ENCODE measurements around the gene SLC25A30.
A peak's percentile ranks its signal among the peaks of the same experiment; 100 is the strongest.

SLC25A30 gene

GRCh38 chr13:45417790-45418534, at the start of gene SLC25A30:
Gene SLC25A30 (minus strand): TSS chr13:45418373. CDS start chr13:45411425, 6,948 bp downstream.
- peak; percentile 72 to 94 for DNase-seq (ENCODE audit: low read depth in 1 of 2, low spot score in 1 of 2)
- no peak for TF ChIP-seq JUND (IDR thresholded peaks at IDR 0.05; ENCODE audit: low read depth)
- in situ Hi-C loops (cut with HindIII; ENCODE audit: low pct_unique_long_range_greater_than_20kb, low sequenced_read_pairs): no loop called here

- in situ Hi-C loops (cut with HindIII; ENCODE audit: low pct_unique_long_range_greater_than_20kb, low sequenced_read_pairs): no loop called here
- DNase-seq (ENCODE audit: low read depth in 1 of 2, low spot score in 1 of 2): no peak
- no peak for TF ChIP-seq JUND (IDR thresholded peaks at IDR 0.05; ENCODE audit: low read depth)
Observed at GRCh38 chr13:45466359-45466758, 48.2 kb upstream of the SLC25A30 start.

- DNase-seq (ENCODE audit: low read depth in 1 of 2, low spot score in 1 of 2): peak; percentile 83 to 97
- TF ChIP-seq JUND (IDR thresholded peaks at IDR 0.05; ENCODE audit: low read depth): no peak
- in situ Hi-C loops (cut with HindIII; ENCODE audit: low pct_unique_long_range_greater_than_20kb, low sequenced_read_pairs): no loop called here
Observed at GRCh38 chr13:45464687-45465453, 46.7 kb upstream of the SLC25A30 start, which contains the start of gene COG3. Gene COG3 (plus strand): TSS chr13:45464939. CDS start chr13:45465037, 98 bp downstream.

GRCh38 chr13:45464141-45464686, 46.0 kb upstream of the SLC25A30 start:
- in situ Hi-C loops (cut with HindIII; ENCODE audit: low pct_unique_long_range_greater_than_20kb, low sequenced_read_pairs): no loop called here
- no peak for DNase-seq (ENCODE audit: low read depth in 1 of 2, low spot score in 1 of 2)
- TF ChIP-seq JUND (IDR thresholded peaks at IDR 0.05; ENCODE audit: low read depth): no peak

GRCh38 chr13:45456196-45456972, 38.2 kb upstream of the SLC25A30 start:
- DNase-seq (ENCODE audit: low read depth in 1 of 2, low spot score in 1 of 2): no peak
- no peak for TF ChIP-seq JUND (IDR thresholded peaks at IDR 0.05; ENCODE audit: low read depth)
- in situ Hi-C loops (cut with HindIII; ENCODE audit: low pct_unique_long_range_greater_than_20kb, low sequenced_read_pairs): no loop called here

- TF ChIP-seq JUND (IDR thresholded peaks at IDR 0.05; ENCODE audit: low read depth): no peak
- in situ Hi-C loops (cut with HindIII; ENCODE audit: low pct_unique_long_range_greater_than_20kb, low sequenced_read_pairs): no loop called here
- DNase-seq (ENCODE audit: low read depth in 1 of 2, low spot score in 1 of 2): no peak
Observed at GRCh38 chr13:45454204-45454603, 36.0 kb upstream of the SLC25A30 start.

- no peak for DNase-seq (ENCODE audit: low read depth in 1 of 2, low spot score in 1 of 2)
- in situ Hi-C loops (cut with HindIII; ENCODE audit: low pct_unique_long_range_greater_than_20kb, low sequenced_read_pairs): no loop called here
- TF ChIP-seq JUND (IDR thresholded peaks at IDR 0.05; ENCODE audit: low read depth): no peak
Observed at GRCh38 chr13:45451282-45451681, 33.1 kb upstream of the SLC25A30 start.

GRCh38 chr13:45448965-45449559, 30.9 kb upstream of the SLC25A30 start:
- DNase-seq (ENCODE audit: low read depth in 1 of 2, low spot score in 1 of 2): no peak
- in situ Hi-C loops (cut with HindIII; ENCODE audit: low pct_unique_long_range_greater_than_20kb, low sequenced_read_pairs): no loop called here
- TF ChIP-seq JUND (IDR thresholded peaks at IDR 0.05; ENCODE audit: low read depth): no peak

- in situ Hi-C loops (cut with HindIII; ENCODE audit: low pct_unique_long_range_greater_than_20kb, low sequenced_read_pairs): no loop called here
- TF ChIP-seq JUND (IDR thresholded peaks at IDR 0.05; ENCODE audit: low read depth): no peak
- no peak for DNase-seq (ENCODE audit: low read depth in 1 of 2, low spot score in 1 of 2)
Observed at GRCh38 chr13:45447050-45447661, 29.0 kb upstream of the SLC25A30 start.

GRCh38 chr13:45446181-45446580, 28.0 kb upstream of the SLC25A30 start:
- in situ Hi-C loops (cut with HindIII; ENCODE audit: low pct_unique_long_range_greater_than_20kb, low sequenced_read_pairs): no loop called here
- TF ChIP-seq JUND (IDR thresholded peaks at IDR 0.05; ENCODE audit: low read depth): no peak
- no peak for DNase-seq (ENCODE audit: low read depth in 1 of 2, low spot score in 1 of 2)

- no peak for DNase-seq (ENCODE audit: low read depth in 1 of 2, low spot score in 1 of 2)
- TF ChIP-seq JUND (IDR thresholded peaks at IDR 0.05; ENCODE audit: low read depth): no peak
- in situ Hi-C loops (cut with HindIII; ENCODE audit: low pct_unique_long_range_greater_than_20kb, low sequenced_read_pairs): no loop called here
Observed at GRCh38 chr13:45445053-45445452, 26.9 kb upstream of the SLC25A30 start.

GRCh38 chr13:45441633-45442032, 23.5 kb upstream of the SLC25A30 start:
- no peak for TF ChIP-seq JUND (IDR thresholded peaks at IDR 0.05; ENCODE audit: low read depth)
- in situ Hi-C loops (cut with HindIII; ENCODE audit: low pct_unique_long_range_greater_than_20kb, low sequenced_read_pairs): no loop called here
- no peak for DNase-seq (ENCODE audit: low read depth in 1 of 2, low spot score in 1 of 2)
